HG02938 (cell line): ENCODE measurements around the gene CDC42.
"Not testable (repeated sequence)": the region's sequence is repeated elsewhere in the genome, so short reads cannot be mapped to it uniquely, and the experiment has no call there.

ENCODE experiments used
- ATAC-seq: cut with Tn5 transposase; IDR thresholded peaks from one replicate; pipeline ENCODE4 v1.9.1; 2021; ENCODE audit warnings: mild to moderate bottlenecking, moderate library complexity; ENCODE audit not compliant: unreplicated experiment

CDC42 gene

DNA sequence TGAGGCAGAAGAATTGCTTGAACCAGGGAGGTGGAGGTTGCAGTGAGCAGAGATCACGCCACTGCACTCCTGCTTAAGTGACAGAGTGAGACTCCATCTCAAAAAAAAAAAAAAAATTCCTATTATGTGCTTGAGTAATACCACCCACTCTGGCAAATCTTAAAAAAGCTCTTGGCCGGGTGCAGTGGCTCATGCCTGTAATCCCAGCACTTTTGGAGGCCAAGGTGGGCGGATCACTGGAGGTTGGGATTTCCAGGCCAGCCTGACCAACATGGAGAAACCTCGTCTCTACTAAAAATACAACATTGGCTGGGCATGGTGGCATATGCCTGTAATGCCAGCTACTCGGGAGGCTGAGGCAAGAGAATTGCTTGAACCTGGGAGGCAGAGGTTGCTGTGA, 17.7 kb upstream of the CDC42 start:
- not testable (repeated sequence) for ATAC-seq

DNA sequence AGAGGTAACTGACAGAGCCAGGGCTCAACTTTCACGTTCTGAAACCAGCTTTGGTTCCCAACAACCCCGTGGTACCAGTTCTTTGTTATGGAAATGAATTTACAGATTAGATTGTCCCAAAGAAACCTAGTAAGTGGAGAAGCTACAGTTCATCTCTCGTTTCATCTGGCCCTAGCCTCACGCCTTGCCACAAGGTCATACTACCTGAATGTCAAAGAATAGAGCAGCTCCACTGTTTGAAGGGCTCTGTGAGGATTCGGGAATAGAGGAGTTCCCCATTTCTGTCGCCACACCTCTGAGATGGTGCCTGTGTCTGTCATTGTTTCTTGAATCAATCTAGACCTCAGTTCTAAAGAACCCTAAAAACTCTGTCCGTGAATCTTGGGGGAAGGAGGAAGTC, 15.0 kb upstream of the CDC42 start:
- ATAC-seq: no peak

DNA sequence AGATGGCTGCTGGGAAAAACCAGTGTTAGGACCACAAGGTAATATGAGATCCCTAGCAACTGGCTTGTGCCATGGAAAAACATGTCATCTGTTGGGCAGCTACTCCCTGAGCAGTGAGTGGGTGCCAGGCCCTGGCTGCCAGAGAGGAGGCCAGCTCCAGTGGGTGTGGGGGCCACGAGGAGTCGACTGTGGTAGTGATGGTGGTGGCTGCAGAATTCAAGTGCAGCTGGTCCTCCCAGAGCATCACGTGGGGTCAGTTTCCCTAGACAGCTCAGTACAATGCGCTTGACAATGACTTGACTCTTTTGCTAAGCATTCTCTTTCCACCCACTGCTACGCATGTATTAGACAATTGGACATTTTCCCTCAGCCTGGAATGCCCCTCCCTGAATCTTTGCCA, 14.5 kb upstream of the CDC42 start:
- no peak for ATAC-seq

DNA sequence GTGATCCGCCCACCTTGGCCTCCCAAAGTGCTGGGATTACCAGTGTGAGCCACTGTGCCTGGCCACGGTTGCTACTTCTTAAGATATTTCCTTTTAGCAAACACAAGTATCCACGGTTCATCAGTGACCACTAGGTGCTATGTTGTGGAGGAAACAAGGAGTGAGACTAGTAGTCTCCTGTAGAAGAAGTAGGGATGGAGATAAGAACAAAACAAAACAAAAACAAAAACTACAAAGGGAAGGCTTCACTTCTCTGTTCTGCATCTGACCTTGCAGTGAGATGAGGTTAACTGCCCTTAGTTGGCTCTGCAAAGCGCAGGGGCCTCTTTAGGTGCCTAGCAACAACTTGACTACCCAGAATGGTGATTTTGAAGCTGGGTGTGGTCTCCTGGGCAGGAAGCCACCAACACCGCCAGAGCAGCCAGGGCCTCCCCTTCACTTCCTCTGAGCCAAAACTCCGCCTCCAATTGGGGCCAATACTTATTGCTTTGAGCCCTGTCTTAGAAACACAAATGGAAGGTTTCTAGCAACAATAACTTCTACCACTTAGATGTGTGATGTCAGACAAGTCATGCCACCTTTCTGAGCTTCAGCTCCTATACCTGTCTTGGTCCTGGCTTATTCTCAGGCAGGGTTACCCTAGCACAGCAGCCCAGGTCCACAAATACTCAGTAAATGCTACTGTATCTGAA, 12.8 kb upstream of the CDC42 start:
- peak; percentile 95 for ATAC-seq

DNA sequence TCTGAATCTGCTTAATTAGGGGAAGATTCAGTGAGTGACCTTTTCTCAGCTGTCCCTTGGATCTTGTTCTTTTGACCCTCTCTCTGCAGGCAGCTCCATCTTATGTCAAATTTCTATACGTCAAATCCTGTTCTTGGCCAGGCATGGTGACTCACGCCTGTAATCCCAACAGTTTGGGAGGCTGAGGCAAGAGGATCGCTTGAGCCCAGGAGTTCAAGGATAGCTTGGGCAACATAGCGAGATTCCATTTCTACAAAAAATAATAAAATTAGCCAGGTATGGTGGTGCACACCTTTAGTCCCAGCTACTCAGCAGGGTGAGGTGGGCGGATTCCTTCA, 12.3 kb upstream of the CDC42 start:
- ATAC-seq: no peak

DNA sequence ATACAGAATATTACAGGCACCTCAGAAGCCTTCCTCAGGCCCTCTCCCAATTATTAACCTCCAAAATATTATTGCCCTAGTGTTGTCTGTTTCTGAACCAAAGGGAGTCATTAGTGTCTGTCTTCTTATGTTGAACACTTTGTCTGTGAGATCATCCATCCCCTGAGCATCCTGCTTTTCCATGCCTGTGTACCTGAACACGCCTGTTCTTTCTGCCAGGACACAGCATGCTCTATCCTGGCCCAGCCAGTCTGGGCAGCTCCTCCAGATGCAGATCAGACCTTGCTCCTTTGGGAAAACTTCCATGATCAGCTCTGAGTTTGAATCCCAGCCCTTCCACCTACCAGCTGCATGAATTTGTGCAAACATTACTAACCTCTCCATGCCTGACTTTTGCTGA, 11.0 kb upstream of the CDC42 start:
- ATAC-seq: no peak

DNA sequence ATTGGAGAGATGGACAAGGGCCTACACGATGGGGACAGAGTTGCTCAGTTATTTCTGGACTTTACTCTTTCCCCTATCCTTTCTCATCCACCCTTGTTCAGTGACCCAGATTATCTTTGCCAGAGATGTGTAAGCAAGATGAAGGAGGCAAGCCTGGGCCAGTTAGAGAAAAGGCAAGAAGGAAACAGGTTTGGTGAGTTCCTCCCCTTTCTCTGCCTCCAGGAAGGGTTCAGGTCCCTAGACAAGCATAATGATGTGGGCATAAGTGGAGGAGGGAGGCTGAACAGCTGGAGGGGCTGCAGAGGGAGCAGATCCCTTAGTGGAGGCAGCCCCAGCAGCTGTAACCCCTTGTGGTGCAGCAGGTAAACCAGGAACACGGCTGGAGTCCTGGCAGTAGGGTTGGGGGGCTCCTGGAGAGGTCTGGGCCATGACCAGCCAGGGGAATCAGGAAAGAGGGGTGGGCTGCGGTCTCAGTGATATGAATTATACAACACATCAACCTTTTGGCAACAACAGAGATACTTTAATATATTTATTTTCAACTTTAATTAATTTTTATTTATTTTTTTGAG, 9.2 kb upstream of the CDC42 start:
- ATAC-seq: no peak

DNA sequence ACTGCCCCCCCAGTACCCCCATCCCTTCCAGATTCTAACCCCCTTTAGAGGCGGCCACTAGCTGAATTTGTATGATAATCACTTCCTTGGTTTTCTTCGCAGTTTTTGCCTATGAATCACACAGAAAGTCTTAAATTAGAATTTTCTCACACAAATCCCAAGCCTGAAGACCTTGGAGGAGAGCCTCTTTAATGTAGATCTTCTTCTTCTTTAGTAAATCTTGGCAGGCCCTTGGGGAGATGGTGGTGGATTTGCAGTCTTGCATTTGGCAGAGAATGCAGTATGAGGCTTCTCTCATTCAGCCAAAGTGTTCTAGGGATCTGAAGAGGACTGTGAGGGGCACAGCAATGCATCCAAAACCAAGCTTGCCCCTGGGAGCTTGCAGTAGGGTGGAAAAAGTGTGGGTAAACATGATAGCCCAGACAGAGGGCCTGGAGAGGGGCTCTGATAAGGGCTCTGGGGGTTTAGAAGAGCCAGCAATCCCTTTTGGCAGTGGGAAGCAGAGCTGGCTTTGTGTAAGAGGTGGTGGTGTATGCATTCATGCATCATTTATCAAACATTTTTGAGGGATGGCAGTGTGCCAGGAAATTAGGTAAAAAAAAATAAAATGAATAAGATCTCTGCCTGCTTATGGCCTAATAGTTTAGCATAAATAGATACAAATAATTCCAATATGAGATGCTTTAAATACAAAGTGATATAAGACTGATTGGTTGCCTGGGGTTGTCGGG, 7.7 kb upstream of the CDC42 start:
- no peak for ATAC-seq

DNA sequence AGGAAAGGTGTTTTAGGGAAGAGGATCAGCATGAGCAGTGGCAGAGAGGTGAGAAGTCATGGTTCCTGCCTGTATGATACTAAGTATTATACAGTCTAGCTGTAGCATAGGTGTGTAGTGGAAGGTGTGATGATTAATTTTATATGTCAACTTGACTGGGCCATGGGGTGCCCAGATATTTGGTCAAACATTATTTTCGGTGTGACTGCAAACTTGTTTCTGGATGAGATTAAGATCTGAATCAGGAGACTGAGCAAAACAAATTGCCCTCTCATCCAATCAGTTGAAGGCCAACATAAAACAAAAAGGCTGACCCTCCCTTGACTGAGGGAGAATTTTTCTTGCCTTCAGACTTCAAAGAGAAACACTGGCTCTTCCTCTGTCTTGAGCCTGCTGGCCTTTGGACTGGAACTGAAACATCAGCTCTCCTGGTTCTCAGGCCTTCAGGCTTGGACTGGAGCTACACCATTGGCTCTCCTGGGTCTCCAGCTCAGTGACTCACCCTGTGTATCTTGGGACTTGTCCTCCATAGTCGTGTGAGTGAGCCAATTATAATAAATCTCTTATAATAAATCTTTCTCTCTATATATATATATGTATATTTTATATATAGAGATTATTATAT, 6.8 kb upstream of the CDC42 start:
- ATAC-seq: no peak

DNA sequence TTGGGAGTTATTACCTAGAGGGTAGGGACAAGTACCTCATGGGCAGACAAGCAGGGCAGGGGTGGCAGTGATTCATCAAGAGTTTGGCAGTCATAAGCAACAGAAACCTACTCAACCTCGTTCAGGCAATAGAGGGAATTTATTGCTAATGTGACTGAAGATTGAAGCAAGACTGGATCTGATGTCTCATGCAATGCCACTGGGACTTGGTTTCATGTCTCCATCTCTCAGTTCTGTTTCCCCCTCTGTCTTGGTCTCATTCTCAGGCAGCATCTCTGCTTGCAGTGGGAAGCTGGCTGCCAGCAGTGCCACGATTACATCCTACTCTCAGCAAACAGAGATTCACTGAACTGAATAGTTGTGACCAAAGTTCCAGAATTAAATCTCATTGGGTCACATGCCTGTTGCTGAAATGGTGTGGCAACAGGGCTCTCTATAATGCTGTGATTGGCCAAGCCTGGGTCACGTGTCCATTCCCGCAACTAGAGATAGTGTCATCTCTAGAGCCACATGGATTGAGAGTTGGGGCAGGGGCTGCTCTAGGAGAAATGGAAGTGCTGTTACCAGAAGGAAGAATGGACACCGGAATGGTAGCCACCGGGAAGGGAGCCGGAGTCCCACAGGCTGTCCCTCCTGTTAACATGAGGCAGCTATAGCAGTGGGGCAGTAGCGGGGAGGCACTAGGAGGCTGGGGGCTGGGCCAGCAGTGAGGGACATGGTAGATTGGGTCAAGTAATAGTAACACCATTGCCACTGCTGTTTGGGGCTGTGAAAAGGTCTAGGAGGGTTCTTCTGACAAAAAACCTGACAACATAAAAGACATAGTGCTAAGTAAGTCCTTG, 3.9 kb upstream of the CDC42 start:
- no peak for ATAC-seq

DNA sequence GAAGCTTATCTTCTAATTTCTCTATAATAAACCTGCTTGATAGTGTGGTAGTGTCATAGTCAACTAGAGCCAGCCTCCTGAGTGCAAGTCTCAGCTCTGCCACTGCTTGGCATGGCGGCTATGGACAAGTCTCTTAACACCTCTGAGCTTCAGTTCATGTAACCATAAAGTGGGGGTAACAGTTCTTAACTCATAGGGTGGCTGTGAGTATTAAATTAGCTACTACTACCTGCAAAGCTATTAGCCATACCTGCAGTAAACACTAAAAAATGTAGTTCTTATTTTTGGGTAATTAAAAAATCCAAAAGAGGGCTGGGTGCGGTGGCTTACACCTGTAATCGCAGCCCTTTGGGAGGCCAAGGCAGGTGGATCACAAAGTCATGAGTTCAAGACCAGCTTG, 2.2 kb upstream of the CDC42 start:
- no peak for ATAC-seq

DNA sequence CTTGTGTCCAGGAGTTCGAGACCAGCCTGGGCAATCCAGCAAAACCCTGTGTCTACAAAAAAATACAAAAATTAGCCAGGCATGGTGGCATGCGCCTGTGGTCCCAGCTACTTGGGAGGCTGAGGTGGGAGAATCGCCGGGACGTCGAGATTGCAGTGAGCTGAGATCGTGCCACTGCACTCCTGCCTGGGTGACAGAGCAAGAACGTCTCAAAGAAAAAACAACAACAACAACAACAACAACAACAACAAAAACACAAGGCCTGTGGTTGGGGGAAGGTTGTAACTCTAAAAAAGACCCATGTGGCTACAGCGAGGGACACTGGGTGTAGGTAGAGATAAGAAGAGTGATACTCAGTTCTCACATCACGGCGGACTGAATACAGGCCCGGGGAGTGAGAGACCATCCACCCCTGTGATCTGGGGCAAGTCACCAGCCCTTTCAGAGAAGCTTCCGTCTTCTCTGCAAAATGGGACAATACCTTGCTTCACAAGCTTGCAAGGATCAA, 848 bp upstream of the CDC42 start:
- no peak for ATAC-seq

DNA sequence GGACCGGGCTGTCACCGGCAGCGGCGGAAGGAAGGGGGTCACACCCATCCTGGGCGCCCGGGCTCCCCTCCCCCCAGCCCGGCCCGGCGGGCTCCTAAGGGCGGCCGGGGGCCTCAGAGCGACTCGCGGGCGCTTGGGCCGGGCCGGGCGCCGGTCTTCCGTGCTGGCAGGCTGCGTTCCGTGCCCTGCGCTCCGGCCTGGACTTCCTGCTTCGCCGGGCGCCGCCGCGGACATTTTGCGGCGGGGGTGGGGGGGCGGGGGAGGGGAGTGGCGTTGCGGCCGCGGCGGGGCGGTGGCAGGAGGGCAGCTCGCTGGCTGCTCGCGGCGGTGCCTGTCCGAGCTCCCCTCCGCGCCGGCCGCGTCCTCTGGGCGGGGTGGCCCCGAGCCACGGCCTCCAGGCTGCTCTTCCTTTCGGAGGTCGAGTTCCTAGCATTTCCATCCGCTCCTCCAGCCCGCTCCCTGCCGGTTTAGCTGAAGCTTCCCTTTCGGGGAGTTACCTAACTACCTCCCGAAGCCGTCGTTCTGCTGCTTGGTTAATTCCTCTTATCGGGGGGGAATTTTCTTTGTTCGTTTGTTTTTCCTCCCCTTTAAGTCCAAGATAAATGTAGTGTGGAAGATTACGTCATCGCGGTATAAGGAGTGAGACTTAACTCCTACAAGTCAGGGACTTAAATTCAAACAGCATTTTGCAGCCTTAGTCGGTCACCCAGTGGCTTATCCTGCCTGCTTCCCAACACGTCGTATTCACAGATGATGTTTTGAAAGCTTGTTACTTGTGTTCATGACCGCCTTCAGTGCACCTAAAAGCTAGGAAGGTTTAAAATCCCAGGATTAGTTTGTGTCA, 730 bp downstream of the CDC42 start:
- peak; percentile 35 for ATAC-seq

DNA sequence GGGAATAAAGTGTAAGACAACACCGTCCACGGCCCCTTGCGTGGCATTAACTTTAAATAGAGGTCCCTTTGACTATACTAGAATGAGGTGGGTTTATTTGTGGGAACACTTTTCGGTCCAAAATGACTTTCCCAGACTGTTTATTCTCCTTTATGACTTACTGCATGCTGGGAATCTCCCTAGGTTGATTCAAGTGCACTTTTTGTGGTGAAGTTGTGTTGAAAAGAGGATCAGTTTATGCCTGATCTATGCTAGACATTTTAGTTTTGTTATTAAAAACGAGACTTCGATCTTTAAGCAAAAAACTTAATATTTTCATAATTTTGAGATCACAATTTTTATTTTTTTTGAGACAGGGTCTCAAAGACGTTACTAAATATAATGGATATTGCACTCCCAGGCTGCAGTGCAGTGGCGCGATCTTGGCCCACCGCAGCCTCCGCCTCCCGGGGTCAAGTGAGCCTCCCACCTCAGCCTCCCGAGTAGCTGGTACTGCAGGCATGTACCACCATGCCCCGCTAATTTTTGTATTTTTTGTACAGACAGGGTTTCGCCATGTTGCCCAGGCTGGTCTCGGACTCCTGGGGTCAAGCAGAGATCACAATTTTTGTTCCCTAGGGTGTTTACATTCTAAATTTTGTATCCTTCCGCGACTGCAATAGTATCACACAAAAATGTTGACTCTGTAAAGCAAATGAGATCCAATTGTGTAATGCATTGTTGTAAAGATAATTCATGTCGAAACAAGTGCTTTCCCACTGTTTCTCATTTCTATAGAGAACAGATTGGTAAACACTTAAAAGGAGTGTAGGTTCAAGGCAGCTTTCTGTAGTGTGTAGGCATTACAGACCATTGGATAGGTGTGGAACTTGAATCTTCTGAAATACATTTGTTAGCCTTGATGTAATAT, 1.6 kb downstream of the CDC42 start:
- ATAC-seq: no peak

DNA sequence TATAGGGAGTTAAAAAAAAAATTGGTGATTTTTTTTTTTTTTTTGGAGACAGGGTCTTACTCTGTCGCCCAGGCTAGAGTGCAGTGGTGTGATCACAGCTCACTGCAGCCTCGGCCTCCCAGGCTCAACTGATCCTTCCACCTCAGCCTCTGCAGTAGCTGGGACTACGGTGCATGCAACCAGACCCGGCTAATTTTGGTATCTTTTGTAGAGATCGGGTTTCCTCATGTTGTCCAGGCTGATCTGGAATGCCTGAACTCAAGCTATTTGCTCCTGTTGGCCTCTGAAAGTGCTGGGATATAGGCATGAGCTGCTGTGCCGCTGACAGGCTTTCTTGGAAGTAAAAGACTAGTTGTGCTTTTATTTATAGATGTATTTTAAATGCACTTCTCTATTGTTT, 3.0 kb downstream of the CDC42 start:
- ATAC-seq: no peak

DNA sequence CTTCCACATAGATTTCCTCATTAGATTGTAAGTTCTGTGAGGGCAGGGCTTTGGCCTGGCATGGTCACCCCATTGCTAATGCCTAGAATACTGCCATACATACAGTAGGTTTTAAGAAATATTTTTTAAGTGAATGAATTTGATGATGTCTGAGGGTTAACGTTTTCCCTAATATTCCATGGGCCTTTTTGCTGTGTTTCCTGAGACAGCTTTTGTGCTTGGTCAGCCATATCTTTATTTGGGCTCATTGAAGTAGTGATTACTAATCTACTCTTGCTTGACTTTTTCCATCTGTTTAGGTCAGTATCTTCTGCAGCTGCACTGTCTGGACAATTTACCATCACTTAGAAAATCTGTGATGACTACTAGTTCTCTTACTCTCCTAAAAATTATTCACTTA, 3.5 kb downstream of the CDC42 start:
- ATAC-seq: no peak

DNA sequence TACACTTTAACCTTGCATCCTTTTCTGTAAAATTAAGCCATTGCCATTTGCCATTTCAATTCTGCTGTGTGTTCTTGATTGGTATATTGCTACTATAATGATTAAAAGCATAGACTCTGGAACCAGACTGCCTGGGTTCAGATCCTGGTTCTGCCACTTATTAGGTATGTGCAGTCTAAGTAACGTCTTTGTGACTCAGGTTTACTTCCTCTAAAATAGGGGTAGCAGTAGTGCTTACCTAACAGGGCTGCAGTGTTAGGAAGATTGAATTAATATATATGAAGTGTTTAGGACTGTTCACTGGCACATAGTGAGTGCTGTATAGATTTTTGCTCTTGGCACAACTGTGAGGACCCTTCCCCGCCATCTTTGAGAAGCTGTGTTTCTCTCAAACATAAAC, 4.4 kb downstream of the CDC42 start:
- ATAC-seq: no peak

DNA sequence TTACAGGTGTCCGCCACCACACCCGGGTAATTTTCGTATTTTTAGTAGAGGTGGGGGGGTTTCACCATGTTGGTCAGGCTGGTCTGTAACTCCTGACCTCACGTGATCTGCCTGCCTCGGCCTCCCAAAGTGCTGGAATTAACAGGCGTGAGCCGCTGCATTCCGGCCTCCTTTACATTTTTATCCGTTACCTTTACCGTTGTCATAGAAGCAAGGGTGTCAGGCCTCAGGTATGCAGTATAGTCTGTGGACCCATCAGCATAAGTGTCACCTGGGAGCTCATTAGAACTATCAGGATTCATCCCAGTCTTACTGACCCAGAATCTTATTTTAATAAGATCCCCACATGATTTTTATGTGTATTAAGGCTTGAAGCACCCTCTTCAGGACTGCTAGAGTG, 5.4 kb downstream of the CDC42 start:
- no peak for ATAC-seq

DNA sequence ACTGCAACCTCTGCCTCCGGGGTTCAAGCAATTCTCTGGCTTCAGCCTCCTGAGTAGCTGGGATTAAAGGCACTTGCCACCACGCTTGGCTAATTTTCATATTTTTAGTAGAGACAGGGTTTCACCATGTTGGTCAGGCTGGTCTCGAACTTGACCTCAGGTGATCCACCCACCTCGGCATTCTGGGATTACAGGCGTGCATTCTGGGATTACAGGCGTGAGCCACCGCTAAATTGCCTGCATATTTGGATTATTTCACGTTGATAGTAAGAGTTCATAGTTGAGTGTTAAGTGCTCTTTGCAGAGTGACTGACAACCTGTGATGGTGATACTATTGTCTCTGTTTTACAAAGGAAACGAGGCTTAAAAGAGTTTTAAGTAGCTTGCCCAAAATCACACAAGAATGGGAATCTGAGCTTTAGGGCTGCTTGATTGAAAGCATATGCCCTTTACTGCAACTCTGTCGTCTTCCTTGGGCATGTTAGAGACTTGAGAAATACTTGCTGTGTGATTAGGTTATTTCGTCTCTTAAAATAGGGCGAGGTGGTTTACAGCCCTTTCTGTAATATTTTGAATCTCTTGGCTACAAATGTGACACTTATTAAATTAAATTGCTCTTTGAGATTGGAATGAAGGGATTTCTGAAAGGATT, 12.4 kb downstream of the CDC42 start:
- ATAC-seq: no peak
